Aorta (tissue), 5 donors: Measurements from ENCODE around the gene LRRC37A3. TPM values are rescaled to one million over a fixed set of nuclear protein-coding genes. Genes with fewer than 3 reads are reported as not detected.
"Not testable (repeated sequence)": the region's sequence is repeated elsewhere in the genome, so short reads cannot be mapped to it uniquely, and the experiment has no call there.

ENCODE experiments used
- ATAC-seq: fragments of 200-7000 bp; cut with Tn5 transposase; one replicate; pipeline ENCODE4 v1.9.1; 2022; ENCODE audit warnings: moderate library complexity; ENCODE audit not compliant: low FRiP score
- DNase-seq, 2 donors: peaks; one replicate each; pipeline ENCODE4 v3.0.0-alpha.2; 2020
- H3K27ac ChIP-seq, 2 donors: one replicate each; pipeline ENCODE4 v1.5.1; 2013; ENCODE audit warnings: low read length in 2 of 2, mild to moderate bottlenecking in 2 of 2, moderate library complexity in 2 of 2, control low read depth in 1 of 2, inconsistent platforms in 1 of 2, low read depth in 1 of 2
- H3K27me3 ChIP-seq, 2 donors: one replicate each; pipeline ENCODE4 v1.6.1; 2013; ENCODE audit warnings: control low read depth in 1 of 2, low read length in 1 of 2, mild to moderate bottlenecking in 1 of 2, moderate library complexity in 1 of 2; ENCODE audit not compliant: insufficient read depth in 2 of 2, control insufficient read depth in 1 of 2
- H3K36me3 ChIP-seq, 2 donors: one replicate each; pipeline ENCODE4 v1.6.1; 2013; ENCODE audit warnings: control low read depth in 1 of 2, low read length in 1 of 2, mild to moderate bottlenecking in 1 of 2; ENCODE audit not compliant: insufficient read depth in 2 of 2, control insufficient read depth in 1 of 2
- H3K4me1 ChIP-seq, 2 donors: one replicate each; pipeline ENCODE4 v1.6.1; 2013; ENCODE audit warnings: low read length in 2 of 2, control low read depth in 1 of 2, mild to moderate bottlenecking in 1 of 2, moderate library complexity in 1 of 2; ENCODE audit not compliant: insufficient read depth in 2 of 2, control insufficient read depth in 1 of 2
- H3K4me3 ChIP-seq, 2 donors: one replicate each; pipeline ENCODE4 v1.5.1; 2013; ENCODE audit warnings: low read length in 2 of 2, control low read depth in 1 of 2, mild to moderate bottlenecking in 1 of 2
- H3K9me3 ChIP-seq: one replicate; pipeline ENCODE4 v1.6.1; 2013; ENCODE audit warnings: mild to moderate bottlenecking, low read length; ENCODE audit not compliant: control insufficient read depth
- WGBS, 2 donors: extraction: QIAGEN DNeasy Blood & Tissue Kit; methylation state at CpG; one replicate each; pipeline ENCODE4 v1.1.7; 2013; 5-methylcytosine and 5-hydroxymethylcytosine counted together
- intact Hi-C, 2 donors: fragments of 100-400 bp; cut with DNase I; formaldehyde crosslinking; loops; one replicate each; pipeline versions ENCODE4 v1.14.2 to v1.15.0; 2022
- polyA plus RNA-seq, 2 donors: library from polyadenylated mRNA; stranded (reverse); fragments of 200-250 nt; gene quantifications; one replicate each; pipeline ENCODE4 v1.2.3, GENCODE V29; 2013
- total RNA-seq, 2 donors: library from RNA; stranded (reverse); fragmentation: NEBNext Ultra II Directional; extraction: Animal tissue kit (Norgen Biotek cat#: 25700); gene quantifications; one replicate each; pipeline ENCODE4 v1.2.1, GENCODE V29; 2021
- donor health status: healthy with polysubstance abuse.
- donor health status: Bipolar disorder and iron deficiency.
- donor health status: DM: no; HTN: no; CAD: no.
- donor health status: DM: no; HTN: no; CAD: no.
- donor health status: DM: yes; HTN: yes; CAD: no.

The LRRC37A3 gene
- total and polyA plus RNA-seq, 4 donors = 0.50 to 23.8 (median 15.7) TPM

GRCh38 chr17:64947152-64947551 is 27.9 kb upstream of the LRRC37A3 start:
- ATAC-seq (no peak), DNase-seq (no peak)
- H3K9me3 ChIP-seq = no peaks in the 10 kb centered on the region
- H3K4me3 ChIP-seq = no peak overlapping the region
- no peaks in the 10 kb centered on the region for H3K36me3 ChIP-seq
- no peaks in the 10 kb centered on the region for H3K4me1 ChIP-seq
- intact Hi-C loops = no loop called here
- no peaks in the 10 kb centered on the region for H3K27me3 ChIP-seq
- no peak overlapping the region for H3K27ac ChIP-seq

- DNase-seq = no peak
- Histone ChIP-seq H3K9me3 (no peaks in the 10 kb centered on the region), H3K27ac (no peak overlapping the region), H3K4me3 (no peak overlapping the region), H3K36me3 (no peaks in the 10 kb centered on the region), H3K4me1 (no peaks in the 10 kb centered on the region), H3K27me3 (no peaks in the 10 kb centered on the region)
- 88 to 90% methylated on average over 2 of the region's 2 CpGs for WGBS, 2 donors
- ATAC-seq = no peak
- intact Hi-C loops = no loop called here
These were observed 22.5 kb upstream of the LRRC37A3 start for GRCh38 chr17:64941761-64942160.

GRCh38 chr17:64941045-64941444 is 21.8 kb upstream of the LRRC37A3 start:
- ATAC-seq (no peak), DNase-seq (no peak)
- Histone ChIP-seq H3K9me3 (no peaks in the 10 kb centered on the region), H3K4me1 (no peaks in the 10 kb centered on the region), H3K27me3 (no peaks in the 10 kb centered on the region), H3K4me3 (no peak overlapping the region), H3K36me3 (no peaks in the 10 kb centered on the region), H3K27ac (no peak overlapping the region)
- 92 to 96% methylated on average over 3 of the region's 3 CpGs for WGBS, 2 donors
- intact Hi-C loops = no loop called here

- no peak overlapping the region for H3K27ac ChIP-seq
- WGBS, 2 donors = 90 to 93% methylated on average over 4 of the region's 4 CpGs
- no peak overlapping the region for H3K4me3 ChIP-seq
- H3K36me3 ChIP-seq = no peaks in the 10 kb centered on the region
- H3K9me3 ChIP-seq = no peaks in the 10 kb centered on the region
- H3K27me3 ChIP-seq = no peaks in the 10 kb centered on the region
- ATAC-seq (no peak), DNase-seq (no peak)
- H3K4me1 ChIP-seq = no peaks in the 10 kb centered on the region
- intact Hi-C loops = no loop called here
These were observed 20.8 kb upstream of the LRRC37A3 start for GRCh38 chr17:64940055-64940454.

- ATAC-seq (peak; percentile 60), DNase-seq (peak in 1 of 2 donors; percentile 78)
- Histone ChIP-seq H3K36me3 (no peaks in the 10 kb centered on the region), H3K27me3 (no peaks in the 10 kb centered on the region), H3K27ac (no peak overlapping the region), H3K4me1 (no peaks in the 10 kb centered on the region), H3K9me3 (no peaks in the 10 kb centered on the region), H3K4me3 (no peak overlapping the region)
- intact Hi-C loops = loop anchor here in 1 of 2 donors (5.0 kb wide), 1 partner anchor 258 kb away; no protein-coding TSS in a partner anchor
- 59 to 60% methylated on average over 11 of the region's 11 CpGs for WGBS, 2 donors
These were observed 19.7 kb upstream of the LRRC37A3 start for GRCh38 chr17:64938925-64939474.

GRCh38 chr17:64938290-64938689 is 19.0 kb upstream of the LRRC37A3 start:
- intact Hi-C loops = loop anchor here in 1 of 2 donors (5.0 kb wide), 1 partner anchor 259 kb away; no protein-coding TSS in a partner anchor
- Histone ChIP-seq H3K4me1 (no peaks in the 10 kb centered on the region), H3K36me3 (no peaks in the 10 kb centered on the region), H3K27ac (no peak overlapping the region), H3K9me3 (no peaks in the 10 kb centered on the region), H3K4me3 (no peak overlapping the region), H3K27me3 (no peaks in the 10 kb centered on the region)
- DNase-seq (no peak), ATAC-seq (no peak)

- intact Hi-C loops = loop anchor here in 1 of 2 donors (5.0 kb wide), 1 partner anchor 261 kb away; no protein-coding TSS in a partner anchor
- Histone ChIP-seq H3K27ac (no peak overlapping the region), H3K27me3 (no peaks in the 10 kb centered on the region), H3K4me1 (no peaks in the 10 kb centered on the region), H3K36me3 (no peaks in the 10 kb centered on the region), H3K4me3 (no peak overlapping the region), H3K9me3 (no peaks in the 10 kb centered on the region)
- WGBS, 2 donors = 92 to 94% methylated on average over 10 of the region's 10 CpGs
- ATAC-seq = no peak
- DNase-seq = no peak
These were observed 16.8 kb upstream of the LRRC37A3 start for GRCh38 chr17:64936117-64936516.

GRCh38 chr17:64934284-64934778 is 15.1 kb upstream of the LRRC37A3 start:
- H3K27me3 ChIP-seq, ATAC-seq, DNase-seq, H3K9me3 ChIP-seq, intact Hi-C loops, H3K4me3 ChIP-seq, H3K27ac ChIP-seq, H3K36me3 ChIP-seq, H3K4me1 ChIP-seq: not testable (repeated sequence)
- WGBS, 2 donors = 90 to 92% methylated on average over 6 of the region's 6 CpGs

GRCh38 chr17:64932850-64933249 is 13.6 kb upstream of the LRRC37A3 start:
- ATAC-seq, intact Hi-C loops, H3K27me3 ChIP-seq, H3K4me1 ChIP-seq, H3K9me3 ChIP-seq, H3K27ac ChIP-seq, DNase-seq, H3K4me3 ChIP-seq, H3K36me3 ChIP-seq: not testable (repeated sequence)
- 84 to 88% methylated on average over 3 of the region's 3 CpGs for WGBS, 2 donors
